SK-N-SH (cell line): ENCODE data around the gene REXO1. TPM values are rescaled to one million over a fixed set of nuclear protein-coding genes. Genes with fewer than 3 reads are reported as not detected.

Source experiments
- CTCF ChIA-PET: fragments of 300-600, 350-600 bp; formaldehyde crosslinking; extraction: SDS; loops from one replicate; lab custom pipeline; 2021; lab: Yijun Ruan, JAX
- POLR2A ChIA-PET: fragments of 350-600 bp; sonication (Branson Sonifier 250); formaldehyde crosslinking; extraction: SDS; loops from one replicate; lab custom pipeline; 2020; ENCODE audit warnings: antibody characterized with exemption, inconsistent platforms; lab: Yijun Ruan, JAX
- DNase-seq: peaks from one replicate; pipeline ENCODE4 v3.0.0; 2012
- H2AFZ ChIP-seq: fragments of 200-600 bp; sonication (generic); 2 replicates; pipeline ENCODE4 v1.8.1; 2016; ENCODE audit warnings: antibody characterized with exemption, mild to moderate bottlenecking, low read depth
- H3F3A ChIP-seq: fragments of 200-600 bp; sonication (generic); replicated peaks from 2 replicates; pipeline ENCODE3; 2016; ENCODE audit warnings: antibody characterized with exemption, mild to moderate bottlenecking; ENCODE audit not compliant: insufficient read depth
- H3K27ac ChIP-seq, 2 experiments: fragments of 200-500 bp in 1 of 2; fragments of 200-600 bp in 1 of 2; sonication (Bioruptor generic) in 1 of 2; sonication (generic), shearing (Covaris generic) in 1 of 2; 2 replicates each; pipeline versions ENCODE4 v1.5.1 to v1.6.1; 2014 to 2016; ENCODE audit warnings: low read depth in 2 of 2, inconsistent platforms in 1 of 2, low read length in 1 of 2, mild to moderate bottlenecking in 1 of 2, mixed read lengths in 1 of 2
- H3K27me3 ChIP-seq: fragments of 200-600 bp; sonication (generic), shearing (Covaris generic); 2 replicates; pipeline ENCODE4 v1.6.1; 2016; ENCODE audit warnings: mixed run types; ENCODE audit not compliant: insufficient read depth
- H3K36me3 ChIP-seq, 2 experiments: fragments of 200-500 bp in 1 of 2; fragments of 200-600 bp in 1 of 2; sonication (Bioruptor generic) in 1 of 2; sonication (generic) in 1 of 2; replicated peaks in 1 of 2; 2 replicates each; pipeline versions ENCODE3 to v1.5.1; 2014 to 2016; ENCODE audit warnings: low read length in 1 of 2, mild to moderate bottlenecking in 1 of 2; ENCODE audit not compliant: insufficient read depth in 2 of 2, control insufficient read depth in 1 of 2
- H3K4me1 ChIP-seq, 2 experiments: fragments of 200-500 bp in 1 of 2; fragments of 200-600 bp in 1 of 2; sonication (Bioruptor generic) in 1 of 2; sonication (generic), shearing (Covaris generic) in 1 of 2; 2 replicates each; pipeline versions ENCODE4 v1.5.1 to v1.6.1; 2014 to 2016; ENCODE audit warnings: low read depth in 1 of 2, low read length in 1 of 2, mixed run types in 1 of 2; ENCODE audit not compliant: insufficient read depth in 2 of 2, control insufficient read depth in 1 of 2
- H3K4me2 ChIP-seq: fragments of 200-600 bp; sonication (generic), shearing (Covaris generic); 2 replicates; pipeline ENCODE4 v1.6.1; 2017; ENCODE audit warnings: mixed run types
- H3K4me3 ChIP-seq, 2 experiments: fragments of 200-500 bp in 1 of 2; fragments of 200-600 bp in 1 of 2; sonication (Bioruptor generic) in 1 of 2; sonication (generic), shearing (Covaris generic) in 1 of 2; 2 replicates each; pipeline versions ENCODE4 v1.5.1 to v1.8.1; 2014 to 2016; ENCODE audit warnings: low read depth in 2 of 2, inconsistent platforms in 1 of 2, low read length in 1 of 2, mild to moderate bottlenecking in 1 of 2, mixed read lengths in 1 of 2, moderate library complexity in 1 of 2
- H3K79me2 ChIP-seq: fragments of 200-600 bp; sonication (generic); 2 replicates; pipeline ENCODE4 v1.8.1; 2017; ENCODE audit warnings: mild to moderate bottlenecking; ENCODE audit not compliant: insufficient read depth
- H3K9ac ChIP-seq: fragments of 200-600 bp; sonication (generic); 2 replicates; pipeline ENCODE4 v1.6.1; 2017; ENCODE audit warnings: mixed run types
- H3K9me2 ChIP-seq: fragments of 200-600 bp; sonication (generic); 2 replicates; pipeline ENCODE4 v1.6.1; 2017; ENCODE audit warnings: mixed run types
- H3K9me3 ChIP-seq: fragments of 200-600 bp; sonication (generic); 2 replicates; pipeline ENCODE4 v1.6.1; 2017; ENCODE audit warnings: mixed run types, mild to moderate bottlenecking, moderate library complexity
- H4K20me1 ChIP-seq: fragments of 200-600 bp; sonication (generic); 2 replicates; pipeline ENCODE4 v1.6.1; 2017; ENCODE audit warnings: mild to moderate bottlenecking, mixed run types; ENCODE audit not compliant: insufficient read depth
- CHD2 ChIP-seq: fragments of 150-350 bp; IDR thresholded peaks from 2 replicates; pipeline ENCODE4 v1.6.1; 2018; ENCODE audit warnings: low read length; ENCODE audit not compliant: partially characterized antibody
- GABPA ChIP-seq: IDR thresholded peaks from 2 replicates; pipeline ENCODE4 v1.4.0; 2012; ENCODE audit warnings: low read depth, mild to moderate bottlenecking
- MAX ChIP-seq: IDR thresholded peaks from 2 replicates; pipeline ENCODE4 v1.4.0; 2012; ENCODE audit warnings: low read depth
- MEF2A ChIP-seq: IDR thresholded peaks from 2 replicates; pipeline ENCODE4 v1.4.0; 2012; ENCODE audit warnings: low read depth, borderline replicate concordance
- MXI1 ChIP-seq: IDR thresholded peaks from 2 replicates; pipeline ENCODE4 v1.6.1; 2012; ENCODE audit warnings: mild to moderate bottlenecking, low read depth, low read length, improper control_type of control experiment
- RAD21 ChIP-seq: IDR thresholded peaks from 2 replicates; pipeline ENCODE4 v1.6.1; 2012; ENCODE audit warnings: mild to moderate bottlenecking, low read length
- RCOR1 ChIP-seq: fragments of 150-350 bp; IDR thresholded peaks from 2 replicates; pipeline ENCODE4 v1.6.1; 2017; ENCODE audit warnings: antibody characterized with exemption, low read length
- TAF1 ChIP-seq: IDR thresholded peaks from 2 replicates; pipeline ENCODE4 v1.6.1; 2012; ENCODE audit warnings: low read depth, mild to moderate bottlenecking, low read length, moderate library complexity, borderline replicate concordance
- TEAD4 ChIP-seq: IDR thresholded peaks from 2 replicates; pipeline ENCODE4 v1.4.0; 2012; ENCODE audit warnings: mild to moderate bottlenecking, borderline replicate concordance; ENCODE audit not compliant: insufficient read depth
- USF2 ChIP-seq: fragments of 150-350 bp; IDR thresholded peaks from 2 replicates; pipeline ENCODE4 v1.6.1; 2017; ENCODE audit warnings: antibody characterized with exemption, low read length, low read depth, borderline replicate concordance
- YY1 ChIP-seq: IDR thresholded peaks from 2 replicates; pipeline ENCODE4 v1.4.0; 2012; ENCODE audit warnings: low read depth, mild to moderate bottlenecking
- WGBS: methylation state at CpG from one replicate; pipeline ENCODE4 v1.1.6; 2017; ENCODE audit warnings: low lambda C conversion rate; 5-methylcytosine and 5-hydroxymethylcytosine counted together
- polyA plus RNA-seq, 3 experiments: library from polyadenylated mRNA; depleted of rRNA; stranded (reverse); fragments of >200 nt; gene quantifications; 2 replicates each; pipeline ENCODE4 v1.2.3, GENCODE V29; 2012

The REXO1 gene
- polyA plus RNA-seq, 1 of the 3 experiments (the other 2 are of a cell fraction), result 18.8 TPM

GRCh38 chr19:1796395-1797142 lies 51.7 kb downstream of the REXO1 start:
- 26% methylated on average over 10 of the region's 52 CpGs for WGBS
- no peaks in the 10 kb centered on the region for H3K36me3 ChIP-seq
- peak; percentile 61 for DNase-seq
- no peaks in the 10 kb centered on the region for H3F3A ChIP-seq
- CTCF ChIA-PET, result interaction anchor here (0.7 to 12.6 kb wide), 23 partner anchors 8 to 274 kb away, joined by 3 to 143 read pairs (median 6); partner anchors contain the start of gene ATP8B3
- no peak overlapping the region; a peak in 1 of 4 replicates for H3K4me3 ChIP-seq
- H3K9ac ChIP-seq, result no peak overlapping the region
- no peaks in the 10 kb centered on the region for H3K9me2 ChIP-seq
- no peaks in the 10 kb centered on the region for H4K20me1 ChIP-seq
- H3K79me2 ChIP-seq, result no peaks in the 10 kb centered on the region
- no peaks in the 10 kb centered on the region for H3K9me3 ChIP-seq
- no peaks in the 10 kb centered on the region for H3K27me3 ChIP-seq
- H3K4me1 ChIP-seq, result peaks cover 0 to 8% of the 10 kb centered on the region in 2 experiments; a peak in 1 of 4 replicates
- H2AFZ ChIP-seq, result no peak overlapping the region
- POLR2A ChIA-PET, result no interaction called here
- H3K27ac ChIP-seq, result no peak overlapping the region
- TF ChIP-seq GABPA (no peak), MAX (0 out of 2 replicates have a peak, but pooled peaks have one; percentile 9)
- H3K4me2 ChIP-seq, result peak overlapping the region; percentile 78; the same call in 1 of the 2 replicates

GRCh38 chr19:1794424-1795172 lies 53.7 kb downstream of the REXO1 start:
- Histone ChIP-seq H3K9me2 (no peaks in the 10 kb centered on the region), H3K9ac (no peak overlapping the region), H3K4me2 (no peak overlapping the region), H4K20me1 (no peaks in the 10 kb centered on the region), H2AFZ (no peak overlapping the region), H3F3A (no peaks in the 10 kb centered on the region), H3K79me2 (no peaks in the 10 kb centered on the region), H3K27me3 (no peaks in the 10 kb centered on the region), H3K9me3 (no peaks in the 10 kb centered on the region), H3K4me3 (no peak overlapping the region), H3K4me1 (peaks cover 0 to 8% of the 10 kb centered on the region in 2 experiments; a peak in 1 of 4 replicates), H3K36me3 (no peaks in the 10 kb centered on the region), H3K27ac (no peak overlapping the region)
- POLR2A ChIA-PET, result no interaction called here
- TF ChIP-seq CHD2 (no peak), MXI1 (no peak), TEAD4 (no peak), TAF1 (no peak), USF2 (no peak), RAD21 (no peak), MEF2A (no peak), RCOR1 (no peak), YY1 (no peak)
- 81% methylated on average over 18 of the region's 20 CpGs for WGBS
- no peak for DNase-seq
- CTCF ChIA-PET, result interaction anchor here (0.7 to 12.6 kb wide), 15 partner anchors 13 to 1290 kb away, joined by 3 to 143 read pairs (median 6); partner anchors contain the start of gene ATP8B3
